NCI-H187 (cell line): ENCODE measurements around the gene DCTN3.

Experiments
- DNase-seq, 2 experiments: peaks; one replicate each; lab custom pipeline; 2025; lab: John Stamatoyannopoulos, UW

The DCTN3 gene

DNA sequence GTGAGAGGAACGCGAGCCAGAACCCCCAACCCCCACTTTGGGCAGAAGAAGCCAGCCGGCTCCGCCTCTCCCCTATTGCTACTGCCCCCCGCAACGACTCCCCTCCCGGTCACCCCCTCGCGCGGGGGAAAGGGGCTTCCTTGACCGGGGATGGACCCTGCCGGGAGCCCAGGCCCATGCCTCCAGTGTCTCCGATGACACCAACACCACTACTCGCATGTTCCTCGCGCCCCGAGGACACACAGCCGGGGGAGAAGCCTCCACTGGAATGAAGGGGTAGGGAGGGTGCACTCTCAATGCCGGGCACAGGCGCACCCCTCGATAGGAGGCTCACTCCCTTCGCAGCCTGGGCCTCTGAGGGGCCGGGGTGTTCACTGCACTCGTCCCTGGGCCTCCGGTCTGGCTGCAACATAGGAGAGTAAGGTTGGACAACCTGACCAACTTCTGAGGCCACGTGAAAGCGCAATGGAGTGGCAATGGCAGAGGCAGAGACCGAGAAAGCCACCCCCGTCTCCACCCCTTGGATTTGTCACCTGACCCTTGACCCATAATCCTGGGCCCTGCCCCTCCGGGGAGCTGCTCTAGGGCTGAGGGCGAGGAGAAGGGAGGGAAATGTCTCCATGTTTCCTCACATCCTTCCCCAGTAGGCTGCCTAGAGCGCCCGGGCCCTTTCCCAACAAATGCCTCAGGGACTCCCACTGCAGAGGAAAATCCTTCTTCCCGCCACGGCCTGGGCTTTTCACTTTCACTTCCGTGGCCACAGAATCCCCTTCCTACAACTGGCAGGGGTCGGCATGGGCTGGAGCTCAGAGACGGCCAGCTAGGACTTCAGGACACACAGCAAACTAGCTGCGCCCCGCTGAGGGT, 29.7 kb downstream of the DCTN3 start:
- DNase-seq = no peak

DNA sequence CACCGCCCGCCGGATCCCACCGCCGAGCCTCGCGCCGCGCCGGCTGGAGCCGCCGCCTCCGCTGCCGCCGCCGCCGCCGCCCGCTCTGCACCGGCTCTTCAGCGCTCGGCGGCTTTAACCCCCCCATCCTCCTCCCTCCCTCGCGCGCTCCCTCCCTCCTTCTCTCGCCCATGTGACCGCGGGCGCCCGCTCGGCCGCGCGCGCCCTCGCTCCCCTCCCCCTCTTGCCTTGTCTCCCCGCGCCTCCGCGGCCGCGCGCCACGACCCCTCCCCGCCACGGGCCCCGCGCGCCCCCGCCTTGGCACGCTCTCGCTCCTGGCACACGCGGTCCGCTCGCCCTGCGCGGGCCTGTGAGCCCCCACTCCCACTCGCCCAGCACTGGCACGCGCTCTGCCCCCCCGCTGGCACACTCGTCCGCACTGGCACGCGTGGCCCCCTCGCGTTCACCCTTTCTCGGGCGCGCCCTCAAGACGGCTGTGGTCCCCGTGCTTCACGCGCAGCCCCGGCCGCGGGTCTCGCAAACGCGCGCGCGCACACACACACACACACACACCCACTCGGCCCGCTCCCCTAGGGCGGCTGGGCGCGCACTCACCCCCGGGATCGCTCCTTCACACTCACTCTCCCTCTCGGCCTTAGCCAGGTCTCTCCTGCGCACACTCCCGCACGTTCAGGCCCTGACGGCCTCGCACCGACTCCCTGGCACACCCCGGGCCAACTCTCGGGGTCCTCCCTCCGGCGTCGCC, 30.5 kb downstream of the DCTN3 start, which contains the start of gene CNTFR:
CNTFR (minus strand) TSS at position 89 of the 745 bp plus-strand sequence. CDS start 20,743 bp downstream, outside the sequence.
- DNase-seq = no peak

DNA sequence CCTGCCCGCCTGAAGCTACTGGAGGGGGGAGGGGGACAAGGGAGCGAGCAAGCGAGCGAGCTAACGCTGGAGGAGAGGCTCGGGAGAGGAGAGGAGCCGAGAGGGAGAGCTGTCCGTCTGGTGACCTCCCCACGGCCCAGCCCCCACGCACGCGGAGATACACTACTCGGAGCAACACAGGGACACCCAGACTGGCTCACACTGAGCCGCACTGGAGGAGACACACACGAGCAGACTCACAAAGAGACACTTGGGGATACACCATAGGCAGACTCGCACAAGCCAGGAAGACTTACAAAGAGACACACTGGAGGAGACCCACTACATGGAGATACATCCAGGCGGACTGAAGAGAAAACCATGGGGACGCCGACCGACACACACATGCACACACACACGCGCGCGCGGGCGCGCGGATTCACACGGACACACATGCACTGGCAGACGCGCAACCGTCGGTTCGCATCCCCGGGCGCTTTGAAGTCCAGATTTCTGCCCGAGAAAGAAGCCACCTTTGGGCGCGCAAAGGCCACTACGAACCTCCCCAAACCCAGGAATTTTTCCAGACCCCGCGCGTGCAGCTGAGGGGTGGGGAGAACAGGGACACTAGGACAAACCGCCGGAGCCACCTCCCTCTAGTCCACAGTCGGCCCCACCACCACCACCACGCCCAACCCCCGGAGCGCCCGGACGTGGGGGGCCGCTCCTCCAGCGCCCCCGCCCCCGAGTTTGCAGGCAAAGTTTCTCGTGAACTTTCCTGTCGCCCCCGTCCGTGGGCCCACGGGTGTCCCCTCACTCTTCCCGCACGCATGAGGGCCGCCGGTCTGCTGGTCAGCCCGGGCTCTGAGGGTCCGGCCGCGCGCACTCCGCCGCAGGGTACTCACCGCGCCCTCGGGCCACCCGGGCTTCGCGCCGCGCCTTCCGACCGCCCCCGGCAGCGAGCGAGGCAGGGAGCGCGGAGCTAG, 31.3 kb downstream of the DCTN3 start:
- DNase-seq = no peak

DNA sequence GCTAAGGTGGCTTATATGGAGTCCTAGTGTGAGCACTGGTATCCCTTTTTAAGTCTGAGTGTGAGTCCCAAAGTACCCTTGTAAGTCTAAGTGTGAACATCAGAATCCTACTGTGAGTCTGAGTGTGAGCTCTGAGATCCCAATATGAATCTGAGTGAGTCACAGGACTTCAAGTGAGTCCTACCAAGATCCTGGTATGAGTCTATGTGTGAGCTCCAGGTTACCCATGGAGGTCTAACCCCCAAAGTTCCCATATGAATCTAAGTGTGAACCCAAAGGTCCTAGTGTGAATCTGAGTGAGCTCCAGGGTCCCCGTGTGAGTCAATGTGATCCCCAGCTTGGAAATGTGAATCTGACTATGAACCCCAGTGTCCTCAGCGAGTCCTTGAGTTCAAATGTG, 33.0 kb downstream of the DCTN3 start:
- DNase-seq = no peak

DNA sequence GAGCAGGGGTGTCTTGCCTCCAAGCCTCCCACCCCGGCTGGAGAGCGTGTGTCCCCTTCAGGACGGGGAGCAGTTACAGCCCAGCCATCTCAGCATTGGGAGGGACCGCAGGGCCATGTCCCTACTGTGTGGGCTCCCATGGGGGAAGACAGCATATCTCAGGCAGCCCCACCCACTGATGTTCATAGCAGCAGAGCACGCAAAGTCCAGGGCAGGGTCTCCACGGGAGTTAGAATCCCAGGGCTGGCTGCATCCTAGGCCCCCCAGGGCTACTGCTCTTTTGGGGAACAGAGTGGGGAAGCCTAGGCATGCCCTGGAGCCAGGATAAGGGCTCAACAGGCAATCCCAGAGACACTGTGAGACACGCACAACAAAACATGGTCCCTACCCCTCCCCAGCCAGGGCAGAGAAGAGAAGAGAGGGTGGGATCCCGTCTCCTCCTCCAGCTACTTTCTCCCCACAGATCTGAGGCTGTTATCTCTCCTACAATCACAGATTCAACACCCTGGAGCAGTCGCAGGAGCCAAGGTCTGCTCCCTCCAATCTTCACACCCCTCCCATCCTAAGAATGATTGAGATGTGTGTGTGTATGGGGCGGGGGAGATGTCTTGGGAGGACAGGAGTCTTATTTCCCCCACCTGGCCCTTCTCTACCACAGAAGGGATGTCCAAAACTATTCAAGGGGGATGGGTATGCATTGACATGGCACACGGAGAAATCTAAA, 34.2 kb downstream of the DCTN3 start:
- DNase-seq = no peak

DNA sequence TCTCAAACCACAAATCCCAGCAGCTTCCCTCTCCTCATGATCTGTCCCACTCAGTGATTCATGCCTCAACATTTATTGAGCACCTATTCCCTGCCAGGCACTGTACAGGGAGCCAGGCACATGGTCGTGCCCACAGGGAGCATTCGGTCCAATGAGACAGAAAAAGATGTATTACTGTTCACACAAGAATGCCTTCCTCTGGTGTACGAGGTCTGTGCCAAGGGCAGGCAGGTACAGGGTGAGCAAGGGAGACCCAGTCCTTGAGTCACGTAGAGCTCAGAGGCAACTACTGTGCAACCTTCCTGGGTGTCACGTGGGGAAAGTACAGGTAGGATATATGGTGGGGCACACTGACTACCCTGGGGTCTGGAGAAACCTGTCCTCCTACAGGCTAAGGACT, 35.3 kb downstream of the DCTN3 start:
- DNase-seq = no peak

DNA sequence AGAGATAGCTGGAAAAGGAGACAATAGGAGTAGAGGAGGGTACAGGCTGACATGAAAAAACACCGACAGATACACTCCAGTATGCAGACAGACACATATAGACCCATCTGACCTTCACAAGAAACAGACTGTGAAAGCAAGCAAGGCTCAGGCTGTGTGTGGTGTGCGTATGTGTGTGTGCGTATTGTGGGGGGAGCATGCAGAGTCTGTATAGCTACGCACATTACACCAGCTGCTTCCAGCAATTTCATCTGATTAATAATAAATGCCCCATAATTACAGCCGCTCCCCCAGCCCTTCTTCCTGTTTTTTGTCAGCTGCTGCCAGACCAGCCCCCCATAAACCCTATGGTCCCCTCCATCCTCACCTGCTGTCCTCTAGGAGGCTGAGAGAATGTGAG, 37.5 kb downstream of the DCTN3 start:
- DNase-seq = no peak

DNA sequence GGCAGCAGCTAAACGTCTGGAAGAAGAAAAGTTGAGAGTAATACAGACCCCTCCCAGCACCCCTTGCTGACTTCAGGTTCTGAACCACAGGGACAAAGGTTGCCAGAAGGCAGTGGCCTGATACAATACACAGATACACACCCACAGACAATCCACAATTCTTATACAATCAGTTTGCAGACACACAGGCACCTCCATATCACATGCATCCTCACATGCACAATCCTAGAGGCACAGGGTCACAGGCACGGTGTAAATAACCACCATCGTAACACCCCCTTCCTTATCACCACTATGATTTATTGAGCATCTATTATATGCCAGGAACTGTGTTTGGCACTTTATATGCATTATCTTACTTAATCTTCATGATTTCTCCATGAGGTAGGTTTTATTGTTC, 39.0 kb downstream of the DCTN3 start:
- DNase-seq = no peak

DNA sequence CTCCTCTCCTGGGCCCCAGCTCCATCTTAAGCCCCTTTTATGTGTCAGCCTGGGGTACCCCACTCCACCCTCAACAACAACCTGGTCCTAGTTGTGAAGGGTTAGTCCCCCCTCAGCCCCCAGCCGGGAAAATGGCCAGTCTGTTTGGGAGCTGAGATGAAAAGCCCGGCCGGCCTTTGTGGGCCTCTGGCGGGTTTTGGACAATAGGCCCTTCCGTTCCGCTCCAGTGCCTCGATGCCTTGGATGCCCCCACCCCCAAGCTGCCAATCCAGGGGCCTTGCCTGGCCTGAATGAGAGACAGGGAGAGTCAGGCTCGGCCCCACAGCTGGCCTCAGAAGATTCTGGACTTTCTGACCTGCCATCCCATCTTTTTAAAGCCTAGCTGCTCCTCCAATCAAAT, 39.9 kb downstream of the DCTN3 start:
- DNase-seq = no peak

DNA sequence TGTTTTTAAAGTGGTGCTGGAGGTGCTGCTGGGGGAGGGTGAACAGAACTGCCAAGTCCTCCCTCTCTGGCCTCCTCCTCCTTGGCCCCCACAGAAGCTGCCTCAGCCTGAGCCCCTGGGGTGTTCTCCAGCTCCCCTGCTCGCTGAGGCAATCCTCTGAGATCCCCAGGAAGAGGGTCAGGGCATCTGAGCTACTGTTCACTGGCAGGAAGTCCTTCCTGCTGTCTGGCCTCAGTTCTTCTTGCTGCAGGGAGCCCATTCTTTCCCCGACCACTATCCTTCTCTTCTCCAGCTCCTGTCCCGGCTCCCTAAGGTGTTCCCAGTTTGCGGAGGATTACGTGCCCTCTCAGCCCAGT, 40.5 kb downstream of the DCTN3 start:
- no peak for DNase-seq

DNA sequence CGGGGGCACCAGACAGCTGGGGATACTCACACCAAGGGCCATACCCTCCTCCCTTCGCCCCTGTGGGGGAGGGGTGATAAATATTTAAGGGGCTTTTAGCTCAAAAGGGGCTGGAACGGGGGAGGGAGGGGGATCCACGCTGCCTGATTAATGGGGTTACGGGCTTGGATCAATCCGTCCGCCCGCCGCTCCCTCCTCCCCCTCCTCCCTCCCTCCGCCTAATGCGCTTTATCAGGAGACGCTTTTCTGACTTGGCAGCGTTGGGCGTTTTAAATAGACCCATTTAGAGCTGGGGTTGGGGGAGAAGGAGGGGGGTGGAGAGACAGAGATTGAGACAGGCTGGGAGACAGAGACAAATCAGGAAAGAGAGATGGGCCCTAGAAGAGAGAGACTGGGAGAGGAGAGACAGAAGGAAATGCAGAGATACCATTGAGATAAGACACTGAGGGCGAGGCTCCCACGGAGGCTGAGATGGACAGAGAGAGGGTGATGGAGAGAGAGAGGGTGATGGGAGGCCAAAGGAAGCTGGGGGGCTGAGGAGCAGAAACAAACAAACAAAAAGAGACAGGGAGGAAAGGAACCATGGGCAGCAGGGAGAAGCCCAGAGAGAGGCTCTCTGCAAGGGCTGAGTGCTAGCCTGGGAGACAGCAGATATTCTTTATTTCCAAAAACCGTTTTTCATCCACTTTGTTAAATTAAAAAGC, 41.0 kb downstream of the DCTN3 start:
- no peak for DNase-seq

DNA sequence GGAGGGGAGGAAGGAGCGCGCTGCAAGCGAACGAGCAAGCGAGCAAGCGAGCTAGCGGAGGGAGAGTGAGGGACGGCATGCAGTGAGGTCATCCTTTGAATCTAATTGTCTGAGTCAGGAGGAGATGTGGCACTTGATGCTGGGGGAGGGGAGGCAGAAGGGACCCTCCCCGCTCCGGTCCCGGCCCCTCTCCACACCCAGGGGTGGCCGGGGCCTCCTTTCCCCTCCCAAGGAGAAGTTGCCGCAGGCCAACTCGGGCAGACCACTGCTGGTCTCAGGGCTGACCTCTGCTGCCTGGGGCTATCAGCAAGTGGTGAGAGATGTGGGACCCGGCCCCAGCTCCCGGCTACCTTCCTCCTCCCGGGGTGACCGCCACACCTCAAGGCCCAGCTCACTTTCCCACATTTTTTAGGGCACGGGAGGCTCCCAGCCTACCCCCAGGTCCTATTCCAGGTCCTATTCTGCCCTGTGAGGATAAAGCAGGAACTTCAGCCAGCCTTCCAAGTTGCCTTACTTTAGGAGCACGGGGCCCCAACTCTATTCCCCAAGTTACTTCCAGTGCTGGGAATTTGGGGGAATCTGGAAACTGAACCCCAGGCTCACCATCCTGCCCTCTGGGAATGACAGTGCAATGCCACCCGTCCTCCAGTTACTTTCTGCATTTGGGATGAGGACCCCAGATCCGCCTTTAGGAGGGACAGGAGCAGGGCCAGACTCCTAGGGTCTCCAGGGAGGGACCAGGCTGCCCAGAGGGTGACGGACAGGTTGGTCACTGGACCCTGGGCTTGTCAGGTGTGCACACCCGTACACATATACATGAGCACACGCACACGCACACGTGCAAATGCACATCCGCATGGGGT, 41.8 kb downstream of the DCTN3 start:
- no peak for DNase-seq

DNA sequence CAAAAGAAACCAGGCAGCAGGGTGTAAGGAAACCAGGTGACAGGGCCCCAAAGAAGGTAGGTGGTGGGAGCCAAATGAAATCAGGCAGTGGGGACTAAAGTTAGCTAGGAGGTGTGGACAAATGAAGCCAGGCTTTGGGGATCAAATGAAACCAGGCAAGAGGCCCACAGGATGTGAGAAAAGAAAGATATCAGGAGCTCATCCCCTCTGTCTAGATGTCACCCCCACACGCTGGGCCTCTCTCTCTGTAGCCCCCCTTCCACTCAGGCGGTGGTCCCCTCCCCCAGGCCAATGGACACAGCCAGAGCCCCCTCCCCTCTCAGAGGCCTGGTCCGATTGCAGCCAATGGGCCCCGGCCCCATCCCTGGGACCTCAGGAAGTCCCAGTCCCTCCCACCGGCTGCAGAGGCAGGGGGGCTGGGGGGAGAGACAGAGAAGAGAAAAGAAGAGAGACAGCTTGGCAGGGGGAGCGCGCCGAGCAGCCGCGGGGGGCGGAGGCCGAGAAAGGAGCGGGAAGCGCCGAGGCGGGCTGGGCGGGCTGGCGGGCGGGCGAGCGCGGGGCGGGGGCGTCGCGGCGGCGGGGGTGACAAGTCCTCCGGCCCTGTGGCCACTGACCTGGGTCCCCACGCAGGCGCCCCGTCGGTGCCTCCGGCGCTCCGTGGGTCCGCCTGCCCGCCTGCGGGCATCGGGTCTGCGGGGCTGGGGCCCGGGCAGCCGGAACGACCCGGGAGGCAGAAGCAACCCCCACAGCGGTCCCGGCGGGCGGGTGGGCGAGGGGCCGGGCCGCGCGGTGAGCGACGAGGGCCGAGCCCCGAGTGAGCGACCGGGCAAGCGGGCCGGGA, 42.7 kb downstream of the DCTN3 start:
- no peak for DNase-seq

DNA sequence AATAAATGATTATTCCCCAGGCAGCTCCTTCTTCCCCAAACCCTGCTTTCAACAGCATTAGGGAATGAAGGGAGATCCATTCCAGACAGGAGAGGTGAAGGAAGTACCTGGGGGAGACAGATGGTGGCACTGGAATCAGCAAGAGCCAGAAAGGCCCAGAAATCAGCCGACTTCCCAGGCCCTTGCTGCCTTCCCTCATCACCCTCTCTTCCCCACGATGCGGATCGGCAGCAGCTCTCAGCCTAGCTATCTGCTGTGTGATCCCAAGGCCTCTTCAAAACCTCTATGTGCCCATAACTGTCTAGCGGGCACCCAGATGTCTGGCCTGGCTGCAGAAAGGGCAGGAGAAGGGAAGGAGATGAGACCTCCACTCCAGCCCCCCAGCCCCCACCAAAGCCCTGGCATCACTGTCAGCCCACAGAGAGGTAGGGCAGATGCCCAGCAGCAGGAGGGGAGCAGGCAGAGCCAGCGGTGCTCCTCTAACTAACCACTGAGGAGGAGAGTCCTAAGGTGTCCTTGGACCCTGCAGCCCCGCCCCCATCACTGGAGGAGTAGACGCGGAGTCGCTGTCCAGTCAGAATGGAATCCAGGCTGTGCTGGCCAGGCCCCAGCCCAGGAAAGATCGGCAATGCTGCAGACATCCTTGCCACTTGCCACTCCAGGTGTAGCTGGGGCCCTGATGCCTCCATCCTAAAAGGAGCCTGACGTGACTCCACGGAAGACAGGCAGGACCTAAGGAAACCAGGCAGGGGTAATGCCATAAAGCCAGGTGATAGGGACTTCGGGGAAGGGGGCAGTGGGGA, 43.5 kb downstream of the DCTN3 start:
- DNase-seq = no peak

DNA sequence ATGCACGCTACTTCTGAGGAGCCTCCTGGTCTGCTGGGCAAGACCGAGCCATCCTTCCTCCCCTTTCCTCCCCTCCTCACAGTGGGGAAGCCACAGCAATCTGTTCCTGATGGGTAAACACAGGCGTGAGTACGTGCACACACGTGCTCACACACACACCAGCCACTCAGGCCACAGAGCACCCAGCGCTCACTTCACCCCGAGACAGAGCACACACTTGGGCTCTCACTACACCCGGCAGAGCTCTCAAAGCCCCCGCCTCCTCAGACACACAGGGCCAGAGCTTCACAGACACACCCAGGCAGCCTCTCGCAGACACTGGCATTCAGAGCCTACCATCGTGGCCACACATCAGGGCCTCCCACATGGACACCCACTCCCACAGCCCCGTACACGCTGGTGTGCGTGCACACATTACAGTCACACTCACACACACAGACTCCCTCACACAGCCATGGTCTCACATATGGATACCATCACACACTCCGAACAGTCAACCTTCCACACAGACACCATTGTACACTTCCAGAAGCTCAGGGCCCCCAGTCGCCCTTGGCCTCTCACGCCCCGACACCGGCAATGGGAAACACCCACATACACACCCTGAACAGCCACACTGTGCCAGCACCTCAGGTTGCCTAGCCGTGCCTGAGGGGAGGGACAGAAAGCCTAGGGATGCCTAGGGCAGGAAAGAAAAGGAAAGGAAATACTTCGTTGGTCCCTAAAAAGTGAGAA, 44.3 kb downstream of the DCTN3 start:
- no peak for DNase-seq

DNA sequence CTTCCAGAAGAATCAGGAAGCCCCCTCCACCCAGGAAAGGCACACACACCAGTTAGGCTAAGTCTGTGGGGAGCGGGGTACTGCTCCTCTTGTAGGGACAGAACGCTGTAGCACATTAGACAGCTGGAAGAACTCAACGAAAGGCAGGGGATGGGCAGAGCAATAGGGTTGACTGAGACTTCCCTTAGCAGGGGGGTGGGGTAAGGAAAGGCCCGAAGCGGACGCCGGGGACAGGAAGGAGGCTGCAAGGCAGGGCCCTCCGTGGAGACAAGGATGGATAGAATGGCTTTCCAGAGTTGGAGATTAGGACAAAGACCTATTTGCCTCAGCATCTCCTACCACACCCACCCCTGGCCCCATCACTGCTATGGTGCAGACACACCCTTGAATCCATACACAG, 45.1 kb downstream of the DCTN3 start:
- no peak for DNase-seq

DNA sequence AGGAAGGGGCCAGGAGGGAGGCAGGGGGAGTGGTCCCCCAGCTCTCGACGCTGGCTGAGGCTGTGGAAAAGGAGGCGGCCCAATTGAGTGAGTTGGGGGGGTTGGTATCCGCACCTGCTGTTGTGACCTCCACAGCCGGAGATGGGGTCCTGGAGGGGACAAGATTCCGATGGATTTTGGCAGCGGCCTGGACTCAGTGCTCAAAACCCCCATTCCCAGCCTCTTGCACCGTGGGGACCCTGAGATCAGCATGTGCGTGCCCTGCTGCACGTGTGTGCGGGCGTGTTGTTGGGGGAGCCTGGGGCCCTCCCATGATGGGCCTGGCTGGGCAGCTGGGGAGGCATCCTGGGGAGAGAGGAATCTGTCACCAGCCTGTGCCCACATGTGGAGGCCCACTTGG, 45.7 kb downstream of the DCTN3 start:
- no peak for DNase-seq
